Left lung (tissue), 10 donors: Measurements from ENCODE around the gene PRIMA1. TPM values are rescaled to one million over a fixed set of nuclear protein-coding genes. Genes with fewer than 3 reads are reported as not detected.

ENCODE experiments used
- ATAC-seq: fragments of 200-7000 bp; cut with Tn5 transposase; one replicate; pipeline ENCODE4 v1.9.1; 2020; ENCODE audit warnings: moderate library complexity
- DNase-seq, 4 donors: peaks; one replicate each; pipeline ENCODE4 v3.0.0-alpha.2; 2013 to 2020
- H3K27ac ChIP-seq, 2 donors: fragments of 200-600 bp; sonication (generic) in 1 of 2; one replicate each; pipeline versions ENCODE4 v1.5.0 to v1.8.0; 2020 to 2021
- H3K27me3 ChIP-seq, 2 donors: fragments of 200-600 bp; sonication (generic) in 1 of 2; one replicate each; pipeline versions ENCODE4 v1.5.0 to v1.8.0; 2020 to 2021
- H3K36me3 ChIP-seq, 2 donors: fragments of 200-600 bp; sonication (generic) in 1 of 2; one replicate each; pipeline versions ENCODE4 v1.5.0 to v1.8.0; 2020 to 2021
- H3K4me1 ChIP-seq, 2 donors: fragments of 200-600 bp; one replicate each; pipeline ENCODE4 v1.8.0; 2021
- H3K4me3 ChIP-seq, 2 donors: fragments of 200-600 bp; sonication (generic) in 1 of 2; one replicate each; pipeline versions ENCODE4 v1.5.0 to v1.8.0; 2020 to 2021; ENCODE audit warnings: mild to moderate bottlenecking in 1 of 2
- H3K9me3 ChIP-seq, 2 donors: fragments of 200-600 bp; sonication (generic) in 1 of 2; one replicate each; pipeline versions ENCODE4 v1.5.0 to v1.8.0; 2020 to 2021
- CTCF ChIP-seq, 2 donors: fragments of 200-600 bp; sonication (generic) in 1 of 2; IDR thresholded peaks; one replicate each; pipeline versions ENCODE4 v1.5.0 to v1.8.0; 2021; ENCODE audit warnings: antibody characterized with exemption in 2 of 2
- intact Hi-C, 2 donors: fragments of 100-400 bp; cut with DNase I; formaldehyde crosslinking; loops; one replicate each; pipeline versions ENCODE4 v1.11.2 to v1.14.2; 2022
- polyA plus RNA-seq, 6 donors: library from polyadenylated mRNA; unstranded; fragments of 120-200 nt; gene quantifications; one replicate each; pipeline ENCODE4 v1.2.1, GENCODE V29; 2013; ENCODE audit not compliant: insufficient read length in 6 of 6
- total RNA-seq, 2 donors: library from RNA; stranded (reverse); fragmentation: NEBNext Ultra II Directional; extraction: Animal tissue kit (Norgen Biotek cat#: 25700); gene quantifications; one replicate each; pipeline ENCODE4 v1.2.1, GENCODE V29; 2021
- donor health status: DM: no; HTN: yes; CAD: no.
- donor health status: DM: no; HTN: no; CAD: no.

PRIMA1 gene
- total and polyA plus RNA-seq, 8 donors, result 0.15 to 1.3 (median 0.77) TPM

- Histone ChIP-seq H3K36me3 (no peaks in the 10 kb centered on the region), H3K27ac (no peak overlapping the region), H3K4me1 (no peaks in the 10 kb centered on the region), H3K9me3 (no peaks in the 10 kb centered on the region), H3K4me3 (no peak overlapping the region), H3K27me3 (peaks cover 0 to 16% of the 10 kb centered on the region in 2 donors)
- no peak for TF ChIP-seq CTCF (IDR thresholded peaks at IDR 0.05)
- DNase-seq (no peak), ATAC-seq (no peak)
- intact Hi-C loops, result no loop called here
Measured at GRCh38 chr14:93803408-93804318, 15.4 kb upstream of the PRIMA1 start.

DNA sequence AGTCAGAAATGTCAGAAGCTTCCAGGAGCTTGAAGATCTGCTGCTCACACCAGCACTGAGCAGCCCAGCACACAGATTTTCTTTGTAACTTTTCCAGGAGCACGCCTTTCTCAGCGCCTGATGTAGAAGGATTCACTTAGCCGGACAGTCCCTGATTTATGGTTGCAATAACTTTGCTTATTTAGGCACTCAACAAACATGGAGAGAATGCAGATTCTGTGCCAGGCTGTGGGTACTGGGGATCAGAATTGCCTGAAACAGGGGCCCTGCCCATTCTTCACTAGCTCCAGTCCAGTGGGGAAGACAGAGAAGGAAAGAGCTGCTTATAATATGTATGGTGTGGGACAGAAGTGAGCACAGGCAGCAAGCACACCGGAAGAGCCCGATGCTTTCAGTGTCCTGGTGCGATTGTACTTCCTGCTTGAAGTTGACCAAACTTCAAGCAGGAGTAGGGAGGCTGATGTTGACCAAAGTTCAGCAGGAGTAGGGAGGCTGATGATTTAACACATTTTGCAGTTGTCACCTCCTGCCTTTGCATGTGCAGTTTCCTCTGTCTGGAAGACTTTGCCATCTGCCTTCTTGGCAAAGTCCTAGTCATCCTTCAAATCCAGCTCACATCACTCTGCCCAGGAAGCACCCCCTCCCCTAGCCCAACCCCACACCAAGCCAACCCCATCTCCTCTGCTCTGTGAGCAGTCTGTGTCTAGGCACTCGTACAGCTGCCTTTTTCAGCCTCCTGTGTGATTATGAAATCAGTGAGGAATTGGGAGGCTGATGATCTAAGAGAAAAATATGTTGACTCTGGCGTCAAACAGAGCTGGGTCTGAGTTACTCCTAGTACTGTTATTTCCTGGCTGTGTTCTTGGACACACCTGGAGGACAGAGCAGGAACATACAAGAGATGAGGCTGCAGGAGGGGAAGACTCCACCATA is 12.0 kb upstream of the PRIMA1 start:
- H3K27ac ChIP-seq, result no peak overlapping the region
- TF ChIP-seq CTCF (IDR thresholded peaks at IDR 0.05), result no peak
- DNase-seq (no peak), ATAC-seq (no peak)
- no peaks in the 10 kb centered on the region for H3K36me3 ChIP-seq
- no peaks in the 10 kb centered on the region for H3K4me1 ChIP-seq
- no peak overlapping the region for H3K4me3 ChIP-seq
- peaks cover 0 to 35% of the 10 kb centered on the region in 2 donors for H3K27me3 ChIP-seq
- intact Hi-C loops, result no loop called here
- no peaks in the 10 kb centered on the region for H3K9me3 ChIP-seq

DNA sequence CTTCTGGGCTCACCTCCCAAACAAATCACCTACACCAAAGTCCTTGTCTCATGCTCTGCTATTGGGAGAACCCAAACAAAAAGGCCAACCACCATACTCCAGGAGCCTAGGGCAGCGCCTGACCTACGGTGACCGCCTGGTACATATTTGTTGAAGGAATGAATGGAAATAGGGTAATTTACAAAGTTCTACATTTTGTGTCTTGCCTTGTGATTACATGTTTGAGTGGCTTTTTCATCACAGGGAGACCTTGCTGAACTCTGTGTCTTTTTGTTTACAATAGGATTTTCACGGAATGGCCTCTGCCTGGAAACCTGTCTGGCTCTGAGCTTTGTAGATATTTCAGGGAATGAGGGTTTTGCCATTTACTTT is 11.3 kb upstream of the PRIMA1 start:
- peaks cover 0 to 41% of the 10 kb centered on the region in 2 donors for H3K27me3 ChIP-seq
- TF ChIP-seq CTCF (IDR thresholded peaks at IDR 0.05), result no peak
- DNase-seq (no peak), ATAC-seq (no peak)
- H3K4me1 ChIP-seq, result no peaks in the 10 kb centered on the region
- intact Hi-C loops, result no loop called here
- H3K36me3 ChIP-seq, result no peaks in the 10 kb centered on the region
- H3K4me3 ChIP-seq, result no peak overlapping the region
- no peaks in the 10 kb centered on the region for H3K9me3 ChIP-seq
- no peak overlapping the region for H3K27ac ChIP-seq

DNA sequence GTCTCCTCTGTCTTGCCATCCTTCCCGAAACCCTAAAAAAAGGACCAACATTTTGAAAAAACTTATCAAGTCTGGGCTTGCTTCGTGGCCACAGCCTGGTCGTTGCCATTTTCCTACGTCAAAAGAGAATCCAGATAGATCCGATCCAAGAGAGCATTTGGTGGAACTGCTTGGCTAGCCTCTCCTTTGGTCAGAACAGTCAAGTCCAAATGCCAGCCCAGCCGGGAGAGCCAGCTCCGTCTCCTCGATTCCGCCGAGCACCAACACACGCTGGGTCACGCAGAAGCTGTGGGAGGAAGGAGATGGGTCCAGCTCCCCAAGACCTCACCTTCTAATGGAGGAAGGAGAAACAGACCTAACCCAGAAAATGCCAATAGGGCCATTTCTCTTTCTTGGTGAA is 9.3 kb upstream of the PRIMA1 start:
- no peak for TF ChIP-seq CTCF (IDR thresholded peaks at IDR 0.05)
- intact Hi-C loops, result no loop called here
- Histone ChIP-seq H3K9me3 (no peaks in the 10 kb centered on the region), H3K27me3 (peaks cover 0 to 54% of the 10 kb centered on the region in 2 donors), H3K4me3 (no peak overlapping the region), H3K27ac (no peak overlapping the region), H3K4me1 (no peaks in the 10 kb centered on the region), H3K36me3 (no peaks in the 10 kb centered on the region)
- ATAC-seq, result no peak
- no peak for DNase-seq

DNA sequence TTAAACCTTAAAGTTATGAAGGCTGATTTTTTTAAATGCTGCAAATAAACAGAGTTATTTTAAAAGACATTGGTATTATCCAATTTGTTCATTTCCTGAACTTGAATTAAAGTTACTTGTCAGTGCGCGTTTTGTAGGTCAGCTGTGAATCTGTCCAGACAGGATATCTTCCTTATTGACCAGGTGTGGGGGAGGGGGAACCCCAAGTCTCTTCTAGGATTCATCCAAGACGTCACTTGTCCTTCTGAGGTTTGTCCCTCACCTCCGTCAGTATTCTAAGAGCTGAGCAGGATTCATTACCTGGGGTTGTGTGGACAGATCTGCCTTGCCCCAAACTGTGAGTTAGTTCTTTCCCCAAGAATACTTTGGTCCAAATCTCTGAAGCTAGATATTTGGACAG is 8.8 kb upstream of the PRIMA1 start:
- Histone ChIP-seq H3K4me1 (no peaks in the 10 kb centered on the region), H3K27ac (no peak overlapping the region), H3K9me3 (no peaks in the 10 kb centered on the region), H3K4me3 (no peak overlapping the region), H3K36me3 (no peaks in the 10 kb centered on the region), H3K27me3 (peaks cover 0 to 55% of the 10 kb centered on the region in 2 donors)
- intact Hi-C loops, result no loop called here
- DNase-seq (no peak), ATAC-seq (no peak)
- no peak for TF ChIP-seq CTCF (IDR thresholded peaks at IDR 0.05)
